ENCODE results near the gene ENTHD1.

DNA sequence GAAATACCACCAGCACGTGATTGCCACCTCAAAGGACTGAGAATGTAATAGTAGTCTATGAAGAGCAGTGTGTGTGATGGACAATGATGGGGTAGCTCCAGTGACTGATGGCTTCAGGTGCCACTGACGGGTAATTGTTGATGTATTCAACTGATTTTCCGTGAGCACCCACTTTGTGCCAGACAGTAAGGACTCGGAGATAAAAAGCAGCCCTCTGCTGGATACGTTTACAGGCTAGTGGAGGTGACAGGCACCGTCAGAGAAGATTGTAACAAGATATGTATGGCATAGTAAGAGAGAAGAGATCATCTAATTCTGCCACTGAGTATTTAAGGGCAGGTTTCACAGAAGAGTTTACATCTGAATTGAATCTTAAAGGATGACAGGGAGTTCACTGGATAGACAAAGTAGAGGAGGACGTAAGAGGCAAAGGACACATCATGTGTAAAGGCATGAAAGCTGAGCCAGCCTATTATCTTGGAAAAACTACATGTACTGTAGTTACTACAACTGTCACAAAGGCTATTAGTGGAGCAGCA is 1.1 kb upstream of the ENTHD1 start:
- TF ChIP-seq, protein P1, sequence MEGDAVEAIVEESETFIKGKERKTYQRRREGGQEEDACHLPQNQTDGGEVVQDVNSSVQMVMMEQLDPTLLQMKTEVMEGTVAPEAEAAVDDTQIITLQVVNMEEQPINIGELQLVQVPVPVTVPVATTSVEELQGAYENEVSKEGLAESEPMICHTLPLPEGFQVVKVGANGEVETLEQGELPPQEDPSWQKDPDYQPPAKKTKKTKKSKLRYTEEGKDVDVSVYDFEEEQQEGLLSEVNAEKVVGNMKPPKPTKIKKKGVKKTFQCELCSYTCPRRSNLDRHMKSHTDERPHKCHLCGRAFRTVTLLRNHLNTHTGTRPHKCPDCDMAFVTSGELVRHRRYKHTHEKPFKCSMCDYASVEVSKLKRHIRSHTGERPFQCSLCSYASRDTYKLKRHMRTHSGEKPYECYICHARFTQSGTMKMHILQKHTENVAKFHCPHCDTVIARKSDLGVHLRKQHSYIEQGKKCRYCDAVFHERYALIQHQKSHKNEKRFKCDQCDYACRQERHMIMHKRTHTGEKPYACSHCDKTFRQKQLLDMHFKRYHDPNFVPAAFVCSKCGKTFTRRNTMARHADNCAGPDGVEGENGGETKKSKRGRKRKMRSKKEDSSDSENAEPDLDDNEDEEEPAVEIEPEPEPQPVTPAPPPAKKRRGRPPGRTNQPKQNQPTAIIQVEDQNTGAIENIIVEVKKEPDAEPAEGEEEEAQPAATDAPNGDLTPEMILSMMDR (IDR thresholded peaks at IDR 0.05 in 8 of 11, conservative IDR thresholded peaks at IDR 0.05 in 3 of 11) = no peak
- TF ChIP-seq POLR2A (IDR thresholded peaks at IDR 0.05) (no peak), POLR2AphosphoS5 (IDR thresholded peaks at IDR 0.05) (no peak)
